CD4-positive, alpha-beta T cell (primary cell): ENCODE results near the gene PKHD1. TPM values are rescaled to one million over a fixed set of nuclear protein-coding genes. Genes with fewer than 3 reads are reported as not detected.

ENCODE experiments used
- ATAC-seq: fragments of 200-7000 bp; cut with Tn5 transposase; one replicate; pipeline ENCODE4 v1.10.0; 2022; ENCODE audit warnings: mild to moderate bottlenecking; ENCODE audit not compliant: poor library complexity
- CTCF ChIA-PET: fragments of 350-600 bp; sonication (Branson Sonifier 250); formaldehyde crosslinking; loops from one replicate; lab custom pipeline; 2021; ENCODE audit warnings: antibody characterized with exemption, inconsistent platforms; lab: Charles Lee
- POLR2A ChIA-PET: fragments of 350-600 bp; sonication (Branson Sonifier 250); formaldehyde crosslinking; loops from one replicate; lab custom pipeline; 2021; ENCODE audit warnings: antibody characterized with exemption, inconsistent platforms; lab: Charles Lee
- DNase-seq, 14 experiments: peaks; one replicate each; pipeline ENCODE4 v3.0.0-alpha.2; 2013 to 2020; ENCODE audit warnings: mixed read lengths in 2 of 14
- H3K27ac ChIP-seq, 2 donors: one replicate each; pipeline versions ENCODE4 v1.5.1 to v1.7.0; 2013; ENCODE audit warnings: low read length in 2 of 2, low read depth in 1 of 2, mild to moderate bottlenecking in 1 of 2
- H3K27me3 ChIP-seq, 2 experiments: 1 replicate in 1 of 2; 2 replicates in 1 of 2; pipeline versions ENCODE4 v1.6.1 to v1.7.0; 2013; ENCODE audit warnings: low read length in 2 of 2, control low read depth in 1 of 2, mild to moderate bottlenecking in 1 of 2, moderate library complexity in 1 of 2; ENCODE audit not compliant: insufficient read depth in 2 of 2, control insufficient read depth in 1 of 2
- H3K36me3 ChIP-seq: one replicate; pipeline ENCODE4 v1.6.1; 2013; ENCODE audit warnings: low read length, control low read depth; ENCODE audit not compliant: insufficient read depth
- H3K4me1 ChIP-seq: one replicate; pipeline ENCODE4 v1.6.1; 2013; ENCODE audit warnings: low read length, control low read depth; ENCODE audit not compliant: insufficient read depth
- H3K4me3 ChIP-seq: one replicate; pipeline ENCODE4 v1.5.1; 2013; ENCODE audit warnings: mild to moderate bottlenecking, low read length, moderate library complexity
- H3K9me3 ChIP-seq, 2 experiments: 1 replicate in 1 of 2; 2 replicates in 1 of 2; pipeline versions ENCODE4 v1.6.1 to v1.7.0; 2013; ENCODE audit warnings: low read length in 2 of 2, mild to moderate bottlenecking in 2 of 2, control low read depth in 1 of 2, moderate library complexity in 1 of 2; ENCODE audit not compliant: control insufficient read depth in 1 of 2, insufficient read depth in 1 of 2
- H3K27ac Mint-ChIP-seq: one replicate; pipeline ENCODE4 v1.8.0; 2020; ENCODE audit warnings: mixed read lengths
- H3K27me3 Mint-ChIP-seq: one replicate; pipeline ENCODE4 v1.8.0; 2021; ENCODE audit warnings: mixed read lengths
- H3K36me3 Mint-ChIP-seq: one replicate; pipeline ENCODE4 v1.8.0; 2021; ENCODE audit warnings: low read depth, mixed read lengths
- H3K4me1 Mint-ChIP-seq: one replicate; pipeline ENCODE4 v1.8.0; 2021; ENCODE audit warnings: low read depth, mixed read lengths
- H3K4me3 Mint-ChIP-seq: one replicate; pipeline ENCODE4 v1.8.0; 2020; ENCODE audit warnings: mild to moderate bottlenecking, mixed read lengths
- H3K9me3 Mint-ChIP-seq: one replicate; pipeline ENCODE4 v1.8.0; 2020; ENCODE audit warnings: mixed read lengths
- intact Hi-C, 2 experiments: fragments of 100-400 bp; cut with DNase I in 1 of 2; cut with micrococcal nuclease in 1 of 2; formaldehyde crosslinking; loops; one replicate each; pipeline versions ENCODE4 v1.15.1 to v1.9.0; 2023 to 2025; cut with DNase I, micrococcal nuclease
- total RNA-seq, 174 experiments: library from RNA in 2 of 174; stranded (reverse) in 2 of 174; gene quantifications; one replicate each; pipeline ENCODE4 v1.2.3 and lab custom pipeline; 2021 to 2026
- TF ChIP-seq, protein P1 (sequence below): fragments of 200-600 bp; IDR thresholded peaks from one replicate; pipeline ENCODE4 v1.8.0; 2022; ENCODE audit warnings: antibody characterized with exemption, mild to moderate bottlenecking

Gene PKHD1
- total RNA-seq, 2 experiments from 2014 or later: 0.03 TPM; not detected in 1

DNA sequence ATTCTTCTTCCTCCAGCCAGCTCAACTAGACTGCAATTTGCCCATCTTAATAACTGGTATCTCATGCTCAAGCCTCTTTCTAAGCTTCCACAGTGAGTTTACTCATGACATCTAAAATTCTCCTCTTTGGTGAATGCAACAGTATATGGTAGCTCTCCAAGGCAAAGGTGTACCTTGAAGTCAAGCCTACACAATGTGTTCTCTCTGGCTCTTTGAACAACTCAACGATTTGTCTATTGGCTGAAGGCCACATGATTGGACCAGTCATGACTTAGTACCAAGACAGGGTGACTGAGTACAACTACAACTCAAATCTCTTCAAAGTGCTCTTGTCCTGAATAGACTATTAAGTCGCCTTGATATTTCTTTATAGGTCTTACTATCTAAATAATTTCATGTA lies 199.6 kb downstream of the PKHD1 start:
- no peak overlapping the region for H3K4me3 Mint-ChIP-seq
- H3K9me3 Mint-ChIP-seq: no peaks in the 10 kb centered on the region
- Histone ChIP-seq H3K4me1 (no peaks in the 10 kb centered on the region), H3K4me3 (no peak overlapping the region), H3K27ac (no peak overlapping the region), H3K36me3 (no peaks in the 10 kb centered on the region), H3K27me3 (no peaks in the 10 kb centered on the region), H3K9me3 (no peaks in the 10 kb centered on the region)
- ChIA-PET POLR2A (no interaction called here), CTCF (no interaction called here)
- ATAC-seq (no peak), DNase-seq (no peak)
- intact Hi-C loops: loop anchor here in 1 of 2 experiments (5.0 kb wide), 1 partner anchor 711 kb away; no protein-coding TSS in a partner anchor
- no peaks in the 10 kb centered on the region for H3K4me1 Mint-ChIP-seq
- TF ChIP-seq, protein P1, sequence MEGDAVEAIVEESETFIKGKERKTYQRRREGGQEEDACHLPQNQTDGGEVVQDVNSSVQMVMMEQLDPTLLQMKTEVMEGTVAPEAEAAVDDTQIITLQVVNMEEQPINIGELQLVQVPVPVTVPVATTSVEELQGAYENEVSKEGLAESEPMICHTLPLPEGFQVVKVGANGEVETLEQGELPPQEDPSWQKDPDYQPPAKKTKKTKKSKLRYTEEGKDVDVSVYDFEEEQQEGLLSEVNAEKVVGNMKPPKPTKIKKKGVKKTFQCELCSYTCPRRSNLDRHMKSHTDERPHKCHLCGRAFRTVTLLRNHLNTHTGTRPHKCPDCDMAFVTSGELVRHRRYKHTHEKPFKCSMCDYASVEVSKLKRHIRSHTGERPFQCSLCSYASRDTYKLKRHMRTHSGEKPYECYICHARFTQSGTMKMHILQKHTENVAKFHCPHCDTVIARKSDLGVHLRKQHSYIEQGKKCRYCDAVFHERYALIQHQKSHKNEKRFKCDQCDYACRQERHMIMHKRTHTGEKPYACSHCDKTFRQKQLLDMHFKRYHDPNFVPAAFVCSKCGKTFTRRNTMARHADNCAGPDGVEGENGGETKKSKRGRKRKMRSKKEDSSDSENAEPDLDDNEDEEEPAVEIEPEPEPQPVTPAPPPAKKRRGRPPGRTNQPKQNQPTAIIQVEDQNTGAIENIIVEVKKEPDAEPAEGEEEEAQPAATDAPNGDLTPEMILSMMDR: no peak
- no peak overlapping the region for H3K27ac Mint-ChIP-seq
- no peaks in the 10 kb centered on the region for H3K27me3 Mint-ChIP-seq
- H3K36me3 Mint-ChIP-seq: no peaks in the 10 kb centered on the region

DNA sequence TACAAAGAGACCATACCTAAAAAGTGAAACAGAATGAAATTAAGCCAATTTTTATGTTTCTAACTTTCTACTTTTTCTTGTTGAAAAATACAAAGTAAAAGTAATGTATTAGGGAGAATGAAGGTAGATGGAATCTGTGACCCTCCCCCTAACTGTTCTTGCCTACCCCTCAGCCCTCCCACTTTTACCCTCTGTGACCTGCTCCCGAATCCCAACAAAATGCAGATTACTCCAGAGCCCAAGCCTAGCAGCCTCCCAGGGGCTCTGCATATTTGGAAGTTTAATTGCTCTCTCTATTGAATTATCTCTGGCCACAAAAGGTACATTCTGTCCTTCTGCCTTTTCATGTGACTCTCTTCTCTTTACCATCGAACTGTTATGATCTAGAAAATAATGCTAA lies 201.5 kb downstream of the PKHD1 start:
- no peaks in the 10 kb centered on the region for H3K36me3 Mint-ChIP-seq
- no peaks in the 10 kb centered on the region for H3K27me3 Mint-ChIP-seq
- DNase-seq (no peak), ATAC-seq (no peak)
- no peaks in the 10 kb centered on the region for H3K4me1 Mint-ChIP-seq
- no peak overlapping the region for H3K27ac Mint-ChIP-seq
- Histone ChIP-seq H3K4me3 (no peak overlapping the region), H3K27ac (no peak overlapping the region), H3K36me3 (no peaks in the 10 kb centered on the region), H3K9me3 (no peaks in the 10 kb centered on the region), H3K27me3 (no peaks in the 10 kb centered on the region), H3K4me1 (no peaks in the 10 kb centered on the region)
- ChIA-PET POLR2A (no interaction called here), CTCF (no interaction called here)
- TF ChIP-seq, protein P1: no peak
- H3K9me3 Mint-ChIP-seq: no peaks in the 10 kb centered on the region
- intact Hi-C loops: loop anchor here in 1 of 2 experiments (5.0 kb wide), 1 partner anchor 709 kb away; no protein-coding TSS in a partner anchor
- no peak overlapping the region for H3K4me3 Mint-ChIP-seq

DNA sequence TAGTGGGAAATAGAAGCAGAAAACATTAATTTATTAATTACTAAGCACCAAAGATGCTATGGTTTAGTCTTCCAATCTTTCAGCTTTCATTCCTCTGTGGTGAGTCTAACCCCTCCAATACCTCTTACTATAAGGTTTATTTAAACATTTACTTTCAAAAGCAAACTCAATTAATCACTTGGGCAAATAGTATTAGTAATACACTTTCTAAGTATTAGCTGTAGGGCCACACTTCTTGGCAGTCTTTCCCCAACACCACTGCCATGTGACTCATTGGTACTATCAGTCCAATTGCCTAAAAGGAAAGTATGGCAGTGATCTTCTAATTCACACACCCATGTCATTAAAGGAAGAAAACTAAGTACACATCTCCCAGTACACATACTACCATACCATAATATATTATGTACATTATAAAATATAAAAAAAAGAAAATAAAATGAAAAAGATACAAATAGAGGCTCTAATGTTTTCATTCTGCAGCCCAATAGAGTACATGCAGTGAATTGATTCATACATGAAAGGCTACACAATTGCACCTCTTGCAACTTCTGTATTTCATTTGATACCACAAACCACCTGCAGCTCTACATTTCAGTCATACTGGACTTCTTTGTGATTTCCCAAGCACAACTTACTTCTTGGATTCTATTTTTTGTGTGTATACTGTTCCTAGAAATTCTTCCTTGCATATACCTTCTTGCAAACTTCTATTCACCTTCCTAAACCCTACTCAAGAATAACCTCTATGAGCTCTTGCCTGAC lies 218.6 kb downstream of the PKHD1 start:
- ChIA-PET POLR2A (no interaction called here), CTCF (no interaction called here)
- H3K27ac Mint-ChIP-seq: no peak overlapping the region
- Histone ChIP-seq H3K4me1 (no peaks in the 10 kb centered on the region), H3K4me3 (no peak overlapping the region), H3K9me3 (no peaks in the 10 kb centered on the region), H3K27ac (no peak overlapping the region), H3K36me3 (no peaks in the 10 kb centered on the region), H3K27me3 (peaks cover 0 to 3% of the 10 kb centered on the region in 2 experiments)
- no peak for DNase-seq
- TF ChIP-seq, protein P1: no peak
- H3K27me3 Mint-ChIP-seq: peaks cover 9% of the 10 kb centered on the region
- ATAC-seq: no peak
- H3K4me3 Mint-ChIP-seq: no peak overlapping the region
- H3K4me1 Mint-ChIP-seq: no peaks in the 10 kb centered on the region
- no peaks in the 10 kb centered on the region for H3K9me3 Mint-ChIP-seq
- H3K36me3 Mint-ChIP-seq: no peaks in the 10 kb centered on the region
- intact Hi-C loops: no loop called here
